Trophoblast cell (in vitro differentiated cells and primary cell): ENCODE data around the gene AADACL4.
A peak's percentile ranks its signal among the peaks of the same experiment; 100 is the strongest.

Source experiments
- DNase-seq, 2 donors: peaks; one replicate each; pipeline ENCODE4 v3.0.0-alpha.2; 2016
- H2AFZ ChIP-seq: 2 replicates; pipeline ENCODE4 v1.6.1; 2013; ENCODE audit warnings: low read length, moderate library complexity, mild to moderate bottlenecking; ENCODE audit not compliant: insufficient read depth, poor library complexity
- H2AK5ac ChIP-seq: 2 replicates; pipeline ENCODE4 v1.6.1; 2013; ENCODE audit warnings: mild to moderate bottlenecking, low read length
- H2BK120ac ChIP-seq: 2 replicates; pipeline ENCODE4 v1.6.1; 2013; ENCODE audit warnings: low read length, mild to moderate bottlenecking, moderate library complexity; ENCODE audit not compliant: insufficient read depth, poor library complexity
- H2BK12ac ChIP-seq: 2 replicates; pipeline ENCODE4 v1.6.1; 2013; ENCODE audit warnings: mild to moderate bottlenecking, low read length, moderate library complexity
- H2BK5ac ChIP-seq: 2 replicates; pipeline ENCODE4 v1.6.1; 2013; ENCODE audit warnings: low read length, low read depth, moderate library complexity, mild to moderate bottlenecking; ENCODE audit not compliant: poor library complexity
- H3K14ac ChIP-seq: 2 replicates; pipeline ENCODE4 v1.6.1; 2013; ENCODE audit warnings: mild to moderate bottlenecking, low read length
- H3K18ac ChIP-seq: 2 replicates; pipeline ENCODE4 v1.6.1; 2013; ENCODE audit warnings: mild to moderate bottlenecking, low read length
- H3K23ac ChIP-seq: 2 replicates; pipeline ENCODE4 v1.6.1; 2013; ENCODE audit warnings: low read length
- H3K27ac ChIP-seq: 2 replicates; pipeline ENCODE4 v1.5.1; 2013; ENCODE audit warnings: low read depth, mild to moderate bottlenecking, inconsistent platforms, low read length, moderate library complexity
- H3K27me3 ChIP-seq: 2 replicates; pipeline ENCODE4 v1.6.1; 2013; ENCODE audit warnings: inconsistent platforms, mild to moderate bottlenecking, low read length, moderate library complexity; ENCODE audit not compliant: insufficient read depth
- H3K36me3 ChIP-seq, 2 experiments: 1 replicate in 1 of 2; 2 replicates in 1 of 2; pipeline ENCODE4 v1.6.1; 2013; ENCODE audit warnings: low read length in 2 of 2, mild to moderate bottlenecking in 2 of 2, moderate library complexity in 1 of 2; ENCODE audit not compliant: insufficient read depth in 2 of 2, control insufficient read depth in 1 of 2
- H3K4ac ChIP-seq: 2 replicates; pipeline ENCODE4 v1.6.1; 2013; ENCODE audit warnings: low read depth, mild to moderate bottlenecking, low read length, moderate library complexity
- H3K4me1 ChIP-seq, 2 experiments: 1 replicate in 1 of 2; 2 replicates in 1 of 2; pipeline ENCODE4 v1.6.1; 2013; ENCODE audit warnings: low read length in 2 of 2, mild to moderate bottlenecking in 2 of 2, moderate library complexity in 1 of 2; ENCODE audit not compliant: insufficient read depth in 2 of 2, control insufficient read depth in 1 of 2
- H3K4me2 ChIP-seq: 2 replicates; pipeline ENCODE4 v1.6.1; 2013; ENCODE audit warnings: inconsistent platforms, mild to moderate bottlenecking, low read length, moderate library complexity
- H3K4me3 ChIP-seq: 2 replicates; pipeline ENCODE4 v1.5.1; 2013; ENCODE audit warnings: mild to moderate bottlenecking, low read depth, low read length, inconsistent platforms
- H3K79me1 ChIP-seq: one replicate; pipeline ENCODE4 v1.6.1; 2013; ENCODE audit warnings: low read length
- H3K79me2 ChIP-seq: 2 replicates; pipeline ENCODE4 v1.6.1; 2013; ENCODE audit warnings: low read length, mild to moderate bottlenecking; ENCODE audit not compliant: control insufficient read depth, insufficient read depth, poor library complexity
- H3K9ac ChIP-seq: 2 replicates; pipeline ENCODE4 v1.6.1; 2013; ENCODE audit warnings: mild to moderate bottlenecking, low read length
- H3K9me3 ChIP-seq: 2 replicates; pipeline ENCODE4 v1.6.1; 2013; ENCODE audit warnings: low read depth, mild to moderate bottlenecking, control low read depth, inconsistent platforms, low read length; ENCODE audit not compliant: insufficient read depth
- H4K12ac ChIP-seq: 2 replicates; pipeline ENCODE4 v1.6.1; 2013; ENCODE audit warnings: low read depth, mild to moderate bottlenecking, low read length, moderate library complexity
- H4K8ac ChIP-seq: 2 replicates; pipeline ENCODE4 v1.6.1; 2013; ENCODE audit warnings: low read depth, mild to moderate bottlenecking, low read length, moderate library complexity
- H4K91ac ChIP-seq: one replicate; pipeline ENCODE4 v1.6.1; 2013; ENCODE audit warnings: low read depth, mild to moderate bottlenecking, low read length, moderate library complexity
- WGBS: extraction: QIAGEN DNeasy Blood & Tissue Kit; methylation state at CpG from one replicate; pipeline ENCODE4 v1.1.7; 2013; ENCODE audit warnings: missing lambda C conversion rate; ENCODE audit not compliant: insufficient read length, insufficient coverage; ENCODE audit errors: extremely low coverage; 5-methylcytosine and 5-hydroxymethylcytosine counted together

Gene AADACL4

GRCh38 chr1:12697397-12697796 is 53.5 kb downstream of the AADACL4 start:
- Histone ChIP-seq H3K4ac (no peak overlapping the region), H3K36me3 (no peaks in the 10 kb centered on the region), H2BK120ac (no peak overlapping the region), H3K18ac (no peak overlapping the region), H3K4me2 (no peak overlapping the region), H3K27ac (no peak overlapping the region), H3K79me2 (no peaks in the 10 kb centered on the region), H3K79me1 (no peaks in the 10 kb centered on the region), H4K12ac (no peak overlapping the region), H3K27me3 (no peaks in the 10 kb centered on the region), H3K14ac (no peak overlapping the region), H3K4me1 (no peaks in the 10 kb centered on the region), H2AK5ac (no peak overlapping the region), H2BK12ac (no peak overlapping the region), H2AFZ (no peak overlapping the region), H4K91ac (no peak overlapping the region), H4K8ac (no peak overlapping the region), H3K4me3 (no peak overlapping the region), H3K23ac (no peak overlapping the region), H2BK5ac (no peak overlapping the region), H3K9ac (no peak overlapping the region), H3K9me3 (peaks cover 2% of the 10 kb centered on the region)
- no CpG with 5 or more reads among the region's 3 CpGs for whole genome bisulfite sequencing
- no peak for DNase-seq

DNA sequence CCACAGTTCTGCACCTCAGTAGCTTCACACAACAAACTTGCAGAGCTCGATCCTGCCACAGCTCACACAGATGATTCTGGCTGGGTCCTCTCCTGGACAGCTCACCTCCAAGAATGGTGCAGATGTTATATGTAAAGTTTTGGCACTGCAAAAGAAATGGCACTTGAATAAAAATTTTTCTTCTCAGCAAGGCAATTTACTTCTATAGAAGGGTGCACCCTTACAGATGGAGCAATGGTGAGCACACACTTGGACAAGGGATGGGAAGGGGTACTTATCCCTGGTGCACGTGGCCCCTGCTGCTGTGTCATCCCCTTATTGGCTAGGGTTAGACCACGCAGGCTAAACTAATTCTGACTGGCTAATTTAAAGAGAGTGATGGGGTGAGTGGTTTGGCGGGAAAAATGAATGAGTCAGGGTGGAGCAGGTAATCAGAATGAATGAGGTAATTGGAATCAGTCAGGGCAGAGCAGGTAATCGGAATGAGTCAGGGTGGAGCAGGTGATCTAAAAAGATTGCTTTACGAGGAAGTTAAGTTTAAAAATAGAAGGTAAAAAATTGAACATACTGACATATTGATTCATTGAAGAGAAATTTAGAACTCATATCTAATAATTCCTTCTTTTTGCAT is 60.1 kb downstream of the AADACL4 start:
- Histone ChIP-seq H3K79me1 (no peaks in the 10 kb centered on the region), H3K14ac (no peak overlapping the region), H3K79me2 (no peaks in the 10 kb centered on the region), H3K18ac (no peak overlapping the region), H2AK5ac (no peak overlapping the region), H3K23ac (no peak overlapping the region), H3K9me3 (peaks cover 9% of the 10 kb centered on the region), H3K36me3 (peaks cover 0 to 3% of the 10 kb centered on the region in 2 experiments), H2AFZ (no peak overlapping the region), H3K4me2 (no peak overlapping the region), H4K12ac (no peak overlapping the region), H2BK12ac (no peak overlapping the region), H3K27me3 (no peaks in the 10 kb centered on the region), H3K4ac (no peak overlapping the region), H3K4me1 (no peaks in the 10 kb centered on the region), H4K91ac (no peak overlapping the region), H3K9ac (no peak overlapping the region), H4K8ac (no peak overlapping the region), H3K27ac (no peak overlapping the region), H2BK120ac (no peak overlapping the region), H2BK5ac (no peak overlapping the region), H3K4me3 (no peak overlapping the region)
- no CpG with 5 or more reads among the region's 6 CpGs for WGBS
- peak in 1 of 2 donors; percentile 50 for DNase-seq

DNA sequence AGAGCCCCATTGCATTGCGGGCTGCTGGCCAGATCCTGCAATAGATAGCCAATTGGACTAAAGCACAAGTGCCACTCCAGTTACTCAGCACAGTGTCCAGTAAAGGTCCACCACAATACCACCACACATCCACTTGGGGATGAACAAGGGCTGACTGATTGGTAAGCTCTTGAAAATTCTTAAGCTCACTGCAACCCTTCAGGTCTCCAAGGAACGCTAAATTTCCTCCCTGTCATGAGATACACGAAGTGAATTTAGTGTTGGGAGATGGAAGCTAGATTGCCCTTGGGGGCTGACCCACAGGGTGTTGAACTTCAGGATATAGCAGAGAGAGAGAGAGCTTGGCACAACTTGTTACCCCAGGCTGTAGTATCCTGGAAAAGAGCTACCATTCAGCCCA is 62.2 kb downstream of the AADACL4 start:
- no peak overlapping the region for H3K27ac ChIP-seq
- H3K23ac ChIP-seq, result no peak overlapping the region
- H4K91ac ChIP-seq, result no peak overlapping the region
- peaks cover 9% of the 10 kb centered on the region for H3K9me3 ChIP-seq
- H2BK5ac ChIP-seq, result no peak overlapping the region
- H2BK12ac ChIP-seq, result no peak overlapping the region
- peaks cover 0 to 3% of the 10 kb centered on the region in 2 experiments for H3K36me3 ChIP-seq
- H3K4me2 ChIP-seq, result no peak overlapping the region
- peak; percentile 61 to 81 for DNase-seq
- peaks cover 0 to 4% of the 10 kb centered on the region in 2 experiments for H3K4me1 ChIP-seq
- no CpG with 5 or more reads among the region's 3 CpGs for WGBS
- no peaks in the 10 kb centered on the region for H3K27me3 ChIP-seq
- H3K18ac ChIP-seq, result no peak overlapping the region
- H3K4me3 ChIP-seq, result no peak overlapping the region
- H4K12ac ChIP-seq, result no peak overlapping the region
- no peak overlapping the region for H2BK120ac ChIP-seq
- no peak overlapping the region for H3K9ac ChIP-seq
- H2AK5ac ChIP-seq, result no peak overlapping the region
- H3K79me2 ChIP-seq, result no peaks in the 10 kb centered on the region
- H2AFZ ChIP-seq, result no peak overlapping the region
- peaks cover 1% of the 10 kb centered on the region for H3K79me1 ChIP-seq
- H3K14ac ChIP-seq, result no peak overlapping the region
- no peak overlapping the region for H3K4ac ChIP-seq
- no peak overlapping the region for H4K8ac ChIP-seq

DNA sequence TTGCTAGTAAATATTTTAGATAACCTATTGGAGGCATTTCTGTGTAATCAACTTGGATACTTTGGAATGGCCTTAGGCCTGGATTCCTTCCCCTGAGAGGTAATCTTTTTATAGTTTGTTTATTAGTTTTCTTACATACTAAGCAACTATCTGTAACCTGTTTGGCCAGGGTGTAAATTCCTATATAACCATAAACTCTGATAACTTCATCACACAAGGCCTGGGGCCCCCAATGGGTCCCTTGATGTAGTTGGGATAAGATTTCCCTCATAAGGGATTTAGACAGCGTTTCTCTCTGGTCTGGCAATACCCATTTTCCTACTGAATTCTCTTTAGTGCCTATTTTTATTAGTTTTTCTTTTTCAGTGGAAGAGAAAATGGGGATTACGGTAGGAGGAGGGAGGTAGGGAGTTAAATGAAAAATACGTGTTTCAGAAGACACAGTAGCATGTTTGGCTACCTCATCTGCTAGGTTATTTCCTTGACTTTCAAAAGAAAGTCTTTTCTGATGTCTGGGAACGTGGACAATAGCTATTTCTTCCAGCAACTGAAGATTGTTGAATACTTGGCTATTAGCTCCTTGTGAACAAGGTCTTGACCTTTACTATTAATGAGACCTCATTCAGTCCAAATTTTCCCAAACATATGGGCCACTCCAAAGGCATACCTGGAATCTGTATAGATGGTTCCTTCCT is 64.7 kb downstream of the AADACL4 start:
- Histone ChIP-seq H3K4me3 (no peak overlapping the region), H3K9ac (no peak overlapping the region), H4K91ac (no peak overlapping the region), H2AK5ac (no peak overlapping the region), H2BK5ac (no peak overlapping the region), H3K4me1 (peaks cover 2 to 15% of the 10 kb centered on the region in 2 experiments), H2BK120ac (no peak overlapping the region), H3K79me2 (no peaks in the 10 kb centered on the region), H3K4me2 (no peak overlapping the region), H3K18ac (no peak overlapping the region), H3K79me1 (peaks cover 4% of the 10 kb centered on the region), H2AFZ (no peak overlapping the region), H4K12ac (no peak overlapping the region), H4K8ac (no peak overlapping the region), H3K27me3 (no peaks in the 10 kb centered on the region), H3K23ac (no peak overlapping the region), H3K14ac (no peak overlapping the region), H3K9me3 (peaks cover 2% of the 10 kb centered on the region), H3K36me3 (peaks cover 0 to 3% of the 10 kb centered on the region in 2 experiments), H3K4ac (no peak overlapping the region), H2BK12ac (no peak overlapping the region), H3K27ac (no peak overlapping the region)
- no CpG with 5 or more reads among the region's 4 CpGs for WGBS
- DNase-seq, result peak; percentile 76 to 82
